Adrenal gland (tissue), 12 donors: ENCODE results near the gene COQ10B. TPM values are rescaled to one million over a fixed set of nuclear protein-coding genes. Genes with fewer than 3 reads are reported as not detected.

Source experiments
- DNase-seq, 7 donors: peaks; one replicate each; pipeline ENCODE4 v3.0.0-alpha.2; 2019 to 2020
- H3K27ac ChIP-seq, 5 donors: fragments of 200-600 bp; sonication (generic) in 4 of 5; 1 replicate in 3 of 5; 2 replicates in 2 of 5; pipeline versions ENCODE4 v1.5.1 to v1.8.0; 2016 to 2020; ENCODE audit warnings: mild to moderate bottlenecking in 1 of 5
- H3K27me3 ChIP-seq: fragments of 200-600 bp; 2 replicates; pipeline ENCODE4 v1.8.0; 2021
- H3K36me3 ChIP-seq, 2 donors: fragments of 200-600 bp; replicated peaks in 1 of 2; 1 replicate in 1 of 2; 2 replicates in 1 of 2; pipeline versions ENCODE4 v1.5.1 to v1.8.0; 2018 to 2022
- H3K4me1 ChIP-seq, 2 donors: fragments of 200-600 bp; replicated peaks in 1 of 2; 1 replicate in 1 of 2; 2 replicates in 1 of 2; pipeline versions ENCODE4 v1.5.1 to v1.8.0; 2018 to 2021
- H3K4me3 ChIP-seq, 4 donors: fragments of 200-600 bp; sonication (generic) in 3 of 4; one replicate each; pipeline ENCODE4 v1.5.1; 2016 to 2018
- H3K9me3 ChIP-seq, 3 donors: fragments of 200-600 bp; sonication (generic) in 1 of 3; replicated peaks in 1 of 3; 1 replicate in 2 of 3; 2 replicates in 1 of 3; pipeline versions ENCODE4 v1.5.1 to v1.8.0; 2016 to 2021
- CTCF ChIP-seq, 6 experiments: fragments of 450-650 bp in 4 of 6; fragments of 200-600 bp in 2 of 6; sonication (generic) in 1 of 6; IDR thresholded peaks; 1 replicate in 5 of 6; 2 replicates in 1 of 6; pipeline versions ENCODE4 v1.5.1 to v1.8.0; 2016 to 2021; ENCODE audit warnings: antibody characterized with exemption in 6 of 6, mild to moderate bottlenecking in 2 of 6, moderate library complexity in 1 of 6
- POLR2A ChIP-seq, 2 donors: fragments of 450-650 bp; IDR thresholded peaks; one replicate each; pipeline ENCODE4 v1.6.1; 2017; ENCODE audit warnings: antibody characterized with exemption in 2 of 2, mild to moderate bottlenecking in 2 of 2, moderate library complexity in 1 of 2
- WGBS, 4 donors: extraction: QIAGEN DNeasy Blood & Tissue Kit in 2 of 4; methylation state at CpG; one replicate each; pipeline versions ENCODE4 v1.1.5 to v1.1.7; 2013 to 2017; 5-methylcytosine and 5-hydroxymethylcytosine counted together
- intact Hi-C, 2 donors: fragments of 100-400 bp; cut with DNase I; formaldehyde crosslinking; loops; one replicate each; pipeline versions ENCODE4 v1.14.1 to v1.15.0; 2022 to 2023
- polyA plus RNA-seq, 3 donors: library from polyadenylated mRNA; stranded (reverse); fragments of 200-250 nt in 2 of 3; fragments of 350-450 nt in 1 of 3; fragmentation: Illumina TruSeq in 1 of 3; extraction: RNeasy Lipid Tissue Mini Kit (QIAGEN cat#74804) in 1 of 3; gene quantifications; one replicate each; pipeline ENCODE4 v1.2.3, GENCODE V29; 2013 to 2014
- total RNA-seq, 9 donors: library from RNA; depleted of rRNA in 4 of 9; stranded (reverse); fragments of >200 nt in 4 of 9; fragments of 120-200 nt in 1 of 9; fragmentation: NEBNext Ultra II Directional in 1 of 9; extraction: Animal tissue kit (Norgen Biotek cat#: 25700) in 1 of 9; gene quantifications; one replicate each; pipeline versions ENCODE4 v1.1.0 to v1.2.4, GENCODE V29; 2013 to 2023
- donor health status: healthy with polysubstance abuse.
- donor health status: Bipolar disorder and iron deficiency.
- donor health status: DM: yes; HTN: yes; CAD: no.
- donor health status: DM: no; HTN: no; CAD: no.
- donor health status: DM: no; HTN: no; CAD: no.
- donor health status: DM: yes; HTN: yes; CAD: no.

Gene COQ10B
- total and polyA plus RNA-seq, 12 donors = 22.3 to 63.5 (median 37.8) TPM

- H3K27me3 ChIP-seq = no peaks in the 10 kb centered on the region
- H3K9me3 ChIP-seq = no peaks in the 10 kb centered on the region
- DNase-seq = peak in 3 of 7 donors; percentile 44 to 54 (median 49)
- intact Hi-C loops = no loop called here
- no peak for TF ChIP-seq POLR2A (IDR thresholded peaks at IDR 0.05)
- TF ChIP-seq CTCF (IDR thresholded peaks at IDR 0.05) = no peak
- peak overlapping the region in 2 of 5 donors; percentile 51 to 99 for H3K27ac ChIP-seq
- WGBS, 4 donors = 34 to 80% (median 64%) methylated on average over 6 of the region's 6 CpGs
- H3K36me3 ChIP-seq = peaks cover 0 to 21% of the 10 kb centered on the region in 2 donors
- peaks cover 15 to 36% of the 10 kb centered on the region in 2 donors for H3K4me1 ChIP-seq
- H3K4me3 ChIP-seq = no peak overlapping the region
These were observed 51.2 kb downstream of the COQ10B start for GRCh38 chr2:197504512-197504911.

- Histone ChIP-seq H3K9me3 (no peaks in the 10 kb centered on the region), H3K27ac (peak overlapping the region in 1 of 5 donors; percentile 50), H3K27me3 (no peaks in the 10 kb centered on the region), H3K4me1 (peaks cover 8 to 31% of the 10 kb centered on the region in 2 donors), H3K4me3 (no peak overlapping the region), H3K36me3 (peaks cover 0 to 21% of the 10 kb centered on the region in 2 donors)
- no peak for TF ChIP-seq CTCF (IDR thresholded peaks at IDR 0.05)
- no peak for TF ChIP-seq POLR2A (IDR thresholded peaks at IDR 0.05)
- intact Hi-C loops = no loop called here
- 55 to 62% (median 58%) methylated on average over 5 of the region's 5 CpGs for WGBS, 4 donors
- DNase-seq = no peak
These were observed 53.3 kb downstream of the COQ10B start for GRCh38 chr2:197506658-197507057.

- peak overlapping the region in 4 of 5 donors; percentile 88 to 97 (median 92) for H3K27ac ChIP-seq
- DNase-seq = no peak
- intact Hi-C loops = no loop called here
- H3K27me3 ChIP-seq = no peaks in the 10 kb centered on the region
- WGBS, 4 donors = 67 to 81% (median 78%) methylated on average over 5 of the region's 5 CpGs
- TF ChIP-seq CTCF (IDR thresholded peaks at IDR 0.05) = no peak
- no peak for TF ChIP-seq POLR2A (IDR thresholded peaks at IDR 0.05)
- peaks cover 12 to 29% of the 10 kb centered on the region in 2 donors for H3K4me1 ChIP-seq
- H3K36me3 ChIP-seq = no peaks in the 10 kb centered on the region
- no peak overlapping the region for H3K4me3 ChIP-seq
- no peaks in the 10 kb centered on the region for H3K9me3 ChIP-seq
These were observed 60.6 kb downstream of the COQ10B start for GRCh38 chr2:197513915-197514314.

- WGBS, 4 donors = 38 to 55% (median 39%) methylated on average over 3 of the region's 3 CpGs
- no peaks in the 10 kb centered on the region for H3K36me3 ChIP-seq
- no peaks in the 10 kb centered on the region for H3K9me3 ChIP-seq
- H3K27ac ChIP-seq = peak overlapping the region; percentile 78 to 97 (median 88)
- H3K27me3 ChIP-seq = no peaks in the 10 kb centered on the region
- DNase-seq = peak in 1 of 7 donors; percentile 6
- no peak for TF ChIP-seq CTCF (IDR thresholded peaks at IDR 0.05)
- no peak for TF ChIP-seq POLR2A (IDR thresholded peaks at IDR 0.05)
- intact Hi-C loops = no loop called here
- peak overlapping the region in 2 of 4 donors; percentile 28 to 70 for H3K4me3 ChIP-seq
- peaks cover 12 to 37% of the 10 kb centered on the region in 2 donors for H3K4me1 ChIP-seq
These were observed 61.4 kb downstream of the COQ10B start for GRCh38 chr2:197514754-197515153.
